DMS53 treated with DMSO at 0.1 percent for 48 hours (cell line): ENCODE results near the gene OSBPL1A.
"Not testable (repeated sequence)": the region's sequence is repeated elsewhere in the genome, so short reads cannot be mapped to it uniquely, and the experiment has no call there.

Experiments used
- DNase-seq: peaks from one replicate; lab custom pipeline; 2025; ENCODE audit not compliant: unreplicated experiment; lab: John Stamatoyannopoulos, UW

OSBPL1A gene

DNA sequence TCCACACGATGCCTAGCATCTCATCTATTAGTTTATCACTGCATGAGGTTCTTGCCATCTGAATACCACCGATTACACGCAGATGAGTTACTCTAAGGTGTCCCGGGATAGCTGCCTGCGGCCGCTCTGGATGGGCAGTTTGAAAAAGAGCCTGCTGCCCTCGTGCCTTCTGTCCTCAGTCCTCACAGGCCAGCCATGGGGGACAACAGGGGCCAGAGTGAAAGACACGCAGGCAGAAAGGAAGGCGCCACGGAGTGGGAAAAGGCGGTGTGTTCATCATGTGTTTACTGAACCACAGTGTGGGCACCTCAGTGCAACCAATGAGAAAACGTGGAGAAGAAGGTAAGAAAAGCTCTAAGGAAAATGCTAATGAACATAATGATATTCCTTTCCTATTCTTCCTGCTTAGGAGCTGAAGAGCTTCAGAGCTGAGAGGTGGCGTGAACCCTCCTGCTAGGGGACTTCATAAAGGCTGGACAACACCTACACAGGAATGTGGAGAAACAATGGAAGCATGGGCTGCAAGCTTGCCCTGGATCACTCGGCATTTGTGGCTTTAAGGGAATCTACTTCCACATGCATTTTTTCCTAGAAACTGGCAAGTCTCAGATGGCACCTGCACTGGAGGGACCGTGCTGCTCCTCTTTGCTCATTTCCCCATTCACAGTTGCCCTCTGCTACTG, 207.8 kb downstream of the OSBPL1A start:
- DNase-seq: no peak

DNA sequence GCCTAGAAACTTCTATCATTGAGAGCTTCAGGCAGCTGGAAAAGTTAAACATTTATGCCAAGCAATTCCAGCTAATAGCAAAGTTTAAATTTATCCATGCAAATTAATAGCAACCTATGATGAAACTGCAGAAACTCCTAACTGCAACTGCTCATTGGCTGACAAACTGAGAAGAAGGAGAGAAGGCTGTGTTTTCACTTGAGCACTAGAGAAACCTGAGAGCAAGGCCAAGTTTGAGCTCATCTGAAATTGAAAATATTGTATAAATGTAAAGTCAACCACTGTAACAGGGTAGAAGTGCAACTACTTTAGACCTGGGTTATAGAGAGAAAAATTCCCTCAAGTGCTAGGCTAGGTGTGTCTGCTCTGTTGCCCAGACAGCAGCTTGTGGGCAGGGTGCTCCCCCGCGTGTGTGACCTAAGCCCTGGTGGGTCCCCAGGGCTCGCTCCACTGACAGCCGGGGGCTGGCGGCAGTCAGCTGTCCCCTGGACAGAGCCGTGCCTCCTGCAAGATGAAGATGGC, 208.6 kb downstream of the OSBPL1A start:
- no peak for DNase-seq

- no peak for DNase-seq
Measured at GRCh38 chr18:24188120-24188519, 209.5 kb downstream of the OSBPL1A start.

GRCh38 chr18:24187689-24188088, 209.9 kb downstream of the OSBPL1A start:
- no peak for DNase-seq

DNA sequence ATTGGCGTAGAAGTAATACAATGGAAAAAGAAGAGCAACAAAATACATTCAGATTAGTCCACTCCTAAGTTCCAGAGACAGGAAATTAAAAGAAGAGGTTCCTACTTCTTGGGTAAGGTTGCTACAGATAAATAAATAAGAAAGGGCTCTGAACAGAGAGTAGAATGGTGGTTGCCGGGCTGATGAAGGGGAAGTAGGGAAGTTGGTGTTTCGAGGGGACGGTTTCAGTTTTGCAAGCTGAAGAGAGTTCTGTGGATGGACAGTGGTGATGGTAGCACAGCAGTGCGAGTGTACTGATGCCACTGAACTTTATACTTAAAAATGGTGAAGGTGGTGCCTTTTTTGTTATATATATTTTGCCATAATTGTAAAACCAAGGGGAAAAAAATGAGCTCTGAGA, 210.6 kb downstream of the OSBPL1A start:
- no peak for DNase-seq

- no peak for DNase-seq
Measured at GRCh38 chr18:24185805-24186204, 211.8 kb downstream of the OSBPL1A start.

DNA sequence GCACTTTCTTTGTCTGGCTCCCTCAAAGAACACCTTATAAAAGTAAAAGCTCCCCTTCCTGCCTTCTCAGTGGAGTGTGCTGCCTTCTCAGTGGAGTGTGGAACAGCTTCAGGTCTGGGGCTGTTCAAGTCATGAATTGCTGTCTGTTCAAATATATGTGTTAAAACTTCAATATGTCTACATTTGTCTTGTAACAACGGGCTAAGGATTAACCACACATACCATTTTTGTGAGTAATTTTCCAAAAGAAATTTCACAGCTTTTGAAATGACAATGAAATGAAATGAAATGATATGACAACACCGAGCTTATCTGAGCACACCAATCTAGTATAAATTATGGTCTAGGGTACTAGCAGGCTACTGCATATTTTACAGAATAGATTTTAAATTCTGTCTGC, 215.8 kb downstream of the OSBPL1A start:
- no peak for DNase-seq

- DNase-seq: no peak
Measured at GRCh38 chr18:24180048-24180447, 217.6 kb downstream of the OSBPL1A start.

- DNase-seq: no peak
Measured at GRCh38 chr18:24177499-24178133, 220.0 kb downstream of the OSBPL1A start.

- DNase-seq: no peak
Measured at GRCh38 chr18:24176727-24177416, 220.8 kb downstream of the OSBPL1A start.

DNA sequence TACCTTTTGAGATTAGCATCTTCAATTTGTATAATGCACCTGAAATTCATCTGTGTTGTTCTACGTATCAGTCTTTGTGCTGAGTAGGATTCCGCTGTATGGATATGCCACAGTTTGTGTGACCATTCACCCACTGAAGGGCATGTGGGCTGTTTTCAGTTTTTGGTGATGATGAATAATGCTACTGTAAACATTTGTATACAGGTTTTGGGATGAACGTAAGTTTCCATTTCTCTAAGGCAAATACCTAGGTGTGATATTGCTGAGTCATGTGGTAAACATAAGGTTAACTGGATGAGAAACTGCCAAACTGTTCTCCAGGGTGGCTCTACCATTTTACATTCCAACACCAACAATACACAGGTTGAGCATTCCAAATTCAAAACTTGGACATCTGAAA, 223.6 kb downstream of the OSBPL1A start:
- no peak for DNase-seq

DNA sequence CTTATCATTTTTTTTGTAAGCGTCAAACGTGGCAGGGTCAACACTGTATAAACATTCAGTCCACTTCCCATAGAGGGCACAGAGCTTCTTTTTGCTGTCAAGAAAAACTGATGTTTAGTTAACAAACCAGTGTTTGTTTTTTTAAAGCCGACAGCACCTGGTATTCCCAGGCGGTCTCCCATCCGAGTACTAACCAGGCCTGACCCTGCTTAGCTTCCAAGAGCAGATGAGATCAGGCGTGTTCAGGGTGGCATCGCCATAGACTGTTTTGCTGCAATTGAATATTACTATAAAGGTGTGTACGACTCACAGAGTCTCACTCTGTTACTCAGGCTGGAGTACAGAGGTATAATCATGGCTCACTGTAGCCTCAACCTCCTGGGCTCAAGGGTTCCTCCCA, 227.3 kb downstream of the OSBPL1A start:
- no peak for DNase-seq

DNA sequence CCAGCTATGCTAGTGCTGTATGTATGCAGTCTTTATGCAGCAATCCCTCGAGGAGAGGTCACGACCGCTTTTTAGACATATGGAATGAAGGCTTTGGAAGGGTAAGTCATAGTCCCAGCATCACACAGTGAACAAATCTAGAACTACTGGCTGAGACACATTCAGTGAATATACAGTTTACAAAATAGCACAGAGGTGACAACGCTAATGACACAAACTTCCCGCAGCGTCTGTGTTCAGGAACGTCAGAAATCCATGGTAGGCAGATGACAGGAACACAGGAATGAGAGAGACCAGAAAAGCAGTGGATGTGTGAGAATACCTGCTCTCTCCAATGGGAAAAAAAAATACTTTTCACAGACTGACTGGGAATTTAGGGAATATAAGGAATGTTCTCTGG, 229.1 kb downstream of the OSBPL1A start:
- DNase-seq: no peak

DNA sequence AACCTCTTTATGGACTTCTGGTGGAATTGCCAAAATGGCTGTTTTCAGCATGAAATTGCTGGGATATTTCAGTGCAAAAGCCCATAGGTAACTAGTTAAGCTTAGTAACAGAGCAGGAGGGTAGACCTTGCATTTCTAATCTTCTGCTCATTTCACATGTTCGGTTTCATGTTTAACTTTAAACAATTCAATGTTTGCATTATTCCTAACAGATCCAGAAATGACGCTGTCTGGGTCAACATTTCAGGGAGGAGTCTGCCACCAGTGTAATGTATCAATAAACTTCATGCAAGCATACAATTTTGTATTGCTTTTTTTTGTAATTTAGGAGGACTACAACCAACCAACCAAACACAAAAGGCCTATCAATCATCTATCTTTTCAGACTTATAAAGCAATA, 236.3 kb downstream of the OSBPL1A start:
- DNase-seq: no peak

DNA sequence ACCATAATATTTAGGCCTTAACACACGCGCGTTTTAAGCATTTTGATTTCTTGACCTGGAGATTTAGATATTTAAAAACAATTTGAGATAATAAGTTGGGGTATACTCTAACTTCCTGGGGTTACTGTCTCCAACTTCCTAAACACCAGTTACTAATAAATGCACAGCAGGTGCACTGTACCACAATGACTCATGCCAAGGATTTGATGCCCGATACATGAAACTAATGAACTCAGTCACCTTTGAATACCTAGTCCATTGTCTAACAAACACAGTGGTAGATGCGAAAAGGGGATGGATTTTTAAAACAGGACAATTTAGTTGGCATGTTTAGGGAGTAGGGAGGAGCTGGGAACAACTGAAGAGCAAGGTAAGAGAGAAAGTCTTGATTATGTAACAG, 237.5 kb downstream of the OSBPL1A start:
- no peak for DNase-seq

GRCh38 chr18:24157855-24158254, 239.8 kb downstream of the OSBPL1A start:
- DNase-seq: no peak

DNA sequence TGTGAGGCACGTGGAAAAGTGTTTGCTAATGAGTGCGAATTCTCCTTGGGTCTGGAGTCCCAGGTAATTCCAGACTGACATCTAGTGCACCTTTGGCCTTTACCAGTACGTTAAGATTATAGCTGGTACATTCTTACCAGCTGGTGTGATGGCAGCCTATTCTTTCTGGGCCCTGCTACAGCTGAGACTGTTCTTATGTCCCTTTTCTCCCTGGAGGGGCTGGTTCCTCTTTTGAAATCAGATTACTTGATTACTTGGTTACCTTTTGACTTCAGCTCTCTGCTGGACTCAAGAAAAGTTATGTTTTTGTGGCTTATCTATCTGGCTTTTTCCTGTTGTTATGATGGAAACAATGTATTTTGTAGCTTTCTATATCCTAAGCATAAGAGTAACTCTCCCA, 244.2 kb downstream of the OSBPL1A start:
- no peak for DNase-seq

DNA sequence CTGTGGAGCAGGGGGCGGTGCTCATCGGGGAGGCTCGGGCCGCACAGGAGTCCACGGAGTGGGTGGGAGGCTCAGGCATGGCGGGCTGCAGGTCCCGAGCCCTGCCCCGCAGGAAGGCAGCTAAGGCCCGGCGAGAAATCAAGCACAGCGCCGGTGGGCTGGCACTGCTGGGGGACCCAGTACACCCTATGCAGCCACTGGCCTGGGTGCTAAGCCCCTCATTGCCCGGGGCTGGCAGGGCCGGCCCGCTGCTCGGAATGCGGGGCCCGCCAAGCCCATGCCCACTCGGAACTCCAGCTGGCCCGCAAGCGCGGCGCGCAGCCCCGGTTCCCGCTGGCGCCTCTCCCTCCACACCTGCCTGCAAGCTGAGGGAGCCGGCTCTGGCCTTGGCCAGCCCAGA, 248.0 kb downstream of the OSBPL1A start:
- not testable (repeated sequence) for DNase-seq

DNA sequence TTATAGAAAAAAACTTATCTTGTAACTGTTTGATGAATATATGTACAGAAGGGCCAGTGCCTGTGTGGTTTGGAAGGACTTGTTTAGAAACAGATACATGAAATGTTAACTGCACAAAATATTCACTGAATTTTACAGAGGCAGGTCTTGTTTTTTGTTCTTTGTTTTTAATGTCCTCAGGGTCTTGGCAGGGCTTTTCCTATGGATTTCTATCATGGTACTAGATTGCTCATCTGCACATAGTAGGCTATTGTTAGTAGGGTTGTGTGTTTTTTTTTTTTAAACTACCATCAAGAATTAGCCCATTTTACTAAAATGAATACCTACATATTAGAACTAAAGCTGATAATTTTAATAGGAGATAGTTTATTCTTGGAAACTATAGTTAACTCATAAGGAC, 255.2 kb downstream of the OSBPL1A start:
- no peak for DNase-seq

GRCh38 chr18:24140697-24141096, 256.9 kb downstream of the OSBPL1A start:
- no peak for DNase-seq

- DNase-seq: peak; percentile 52
Measured at GRCh38 chr18:24138789-24139616, 258.6 kb downstream of the OSBPL1A start, which contains the start of gene CABYR. CABYR (plus strand) TSS chr18:24139062; CDS start chr18:24143115, 4,053 bp downstream.
